ENCODE results near the gene CEP162.
"Not testable (repeated sequence)": the region's sequence is repeated elsewhere in the genome, so short reads cannot be mapped to it uniquely, and the experiment has no call there.

CEP162 gene

DNA sequence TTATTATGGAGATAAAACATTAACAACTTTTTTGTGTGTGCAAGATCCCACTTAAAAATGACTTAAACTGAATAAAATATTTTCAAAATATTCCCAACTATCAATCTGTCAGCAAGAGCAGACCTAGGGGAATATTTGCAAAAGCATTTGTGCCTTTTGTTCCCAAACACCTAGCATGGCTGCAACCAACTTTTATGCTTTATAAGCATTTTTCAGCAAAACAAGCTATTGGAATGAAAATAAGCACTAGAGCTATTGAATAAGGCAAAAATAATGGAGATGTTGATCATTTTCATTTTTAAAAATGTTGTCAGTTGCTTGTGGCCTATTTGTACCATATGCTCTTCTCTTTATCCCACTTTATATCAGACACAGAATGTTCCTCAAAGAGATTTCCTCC is 28.2 kb upstream of the CEP162 start:
- TF ChIP-seq, protein P1, sequence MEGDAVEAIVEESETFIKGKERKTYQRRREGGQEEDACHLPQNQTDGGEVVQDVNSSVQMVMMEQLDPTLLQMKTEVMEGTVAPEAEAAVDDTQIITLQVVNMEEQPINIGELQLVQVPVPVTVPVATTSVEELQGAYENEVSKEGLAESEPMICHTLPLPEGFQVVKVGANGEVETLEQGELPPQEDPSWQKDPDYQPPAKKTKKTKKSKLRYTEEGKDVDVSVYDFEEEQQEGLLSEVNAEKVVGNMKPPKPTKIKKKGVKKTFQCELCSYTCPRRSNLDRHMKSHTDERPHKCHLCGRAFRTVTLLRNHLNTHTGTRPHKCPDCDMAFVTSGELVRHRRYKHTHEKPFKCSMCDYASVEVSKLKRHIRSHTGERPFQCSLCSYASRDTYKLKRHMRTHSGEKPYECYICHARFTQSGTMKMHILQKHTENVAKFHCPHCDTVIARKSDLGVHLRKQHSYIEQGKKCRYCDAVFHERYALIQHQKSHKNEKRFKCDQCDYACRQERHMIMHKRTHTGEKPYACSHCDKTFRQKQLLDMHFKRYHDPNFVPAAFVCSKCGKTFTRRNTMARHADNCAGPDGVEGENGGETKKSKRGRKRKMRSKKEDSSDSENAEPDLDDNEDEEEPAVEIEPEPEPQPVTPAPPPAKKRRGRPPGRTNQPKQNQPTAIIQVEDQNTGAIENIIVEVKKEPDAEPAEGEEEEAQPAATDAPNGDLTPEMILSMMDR (IDR thresholded peaks at IDR 0.05; ENCODE audit: extremely low read depth, missing control alignments), result no peak
- DNase-seq (ENCODE audit: low spot score), result no peak

DNA sequence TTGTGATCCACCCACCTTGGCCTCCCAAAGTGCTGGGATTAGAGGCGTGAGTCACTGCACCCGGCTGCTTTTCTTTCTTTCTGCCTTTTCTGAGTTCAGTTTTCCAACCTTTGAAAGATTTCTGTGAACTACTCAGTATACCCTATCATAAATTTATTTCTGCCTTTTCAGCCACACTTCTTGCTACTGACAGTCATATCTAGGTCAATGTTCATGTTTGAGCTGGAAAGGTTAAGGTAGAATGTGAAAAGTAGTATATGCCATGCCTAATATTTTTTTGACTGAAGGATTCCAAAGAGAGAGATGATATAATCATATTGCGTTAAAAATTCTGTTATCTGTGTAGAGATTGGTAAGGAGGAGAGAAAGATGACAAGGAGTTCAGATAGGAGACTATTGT is 25.9 kb upstream of the CEP162 start:
- TF ChIP-seq, protein P1 (IDR thresholded peaks at IDR 0.05; ENCODE audit: extremely low read depth, missing control alignments), result no peak
- no peak for DNase-seq (ENCODE audit: low spot score)

DNA sequence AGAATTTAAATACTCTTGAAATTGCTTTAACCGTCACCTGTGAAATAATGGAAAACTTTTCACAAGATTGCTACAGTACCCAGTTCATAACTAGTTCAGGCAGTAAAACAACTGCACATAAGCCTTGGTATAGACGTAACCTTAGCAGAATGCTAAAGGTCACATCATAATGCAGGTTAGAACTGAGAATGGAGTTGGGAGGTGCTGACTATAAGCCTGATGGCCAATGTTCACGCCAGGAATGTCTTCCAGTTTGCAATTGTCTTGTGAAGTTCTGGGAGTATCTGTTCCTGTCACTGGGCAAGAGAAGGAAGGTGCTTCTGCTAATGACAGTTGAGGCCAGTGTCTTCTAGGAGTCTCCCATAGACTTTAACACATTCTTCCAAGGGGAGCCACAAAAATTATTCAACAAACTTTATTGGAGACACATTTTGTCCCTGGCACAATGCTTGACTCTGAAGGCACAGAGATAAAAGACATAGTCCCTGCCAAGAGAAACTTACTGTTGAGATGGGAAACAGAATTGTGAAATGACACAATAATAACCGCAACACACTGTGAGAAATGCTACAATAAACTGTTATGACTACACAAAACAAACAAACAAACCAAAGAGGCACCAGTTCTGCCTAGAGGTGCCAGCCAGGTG is 24.6 kb upstream of the CEP162 start:
- TF ChIP-seq, protein P1 (IDR thresholded peaks at IDR 0.05; ENCODE audit: extremely low read depth, missing control alignments), result no peak
- no peak for DNase-seq (ENCODE audit: low spot score)

DNA sequence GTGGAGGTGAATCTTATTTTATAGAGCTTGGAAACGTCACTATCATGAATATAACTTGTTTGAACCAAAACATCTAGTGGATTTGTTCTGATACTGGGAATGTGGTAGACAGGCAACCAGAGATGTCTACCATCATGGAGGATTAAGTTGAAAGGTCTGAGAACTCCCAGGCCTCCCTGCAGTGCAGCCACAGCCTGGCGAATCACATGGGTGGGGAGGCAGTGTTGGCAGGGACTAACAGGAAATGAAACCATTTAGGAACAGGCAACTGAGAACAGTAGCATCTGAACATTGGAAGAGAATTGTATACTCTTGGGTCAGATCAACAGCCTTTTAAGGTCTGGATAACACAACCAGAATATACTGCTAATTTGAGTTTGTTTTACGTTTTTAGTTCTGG is 22.3 kb upstream of the CEP162 start:
- no peak for DNase-seq (ENCODE audit: low spot score)

DNA sequence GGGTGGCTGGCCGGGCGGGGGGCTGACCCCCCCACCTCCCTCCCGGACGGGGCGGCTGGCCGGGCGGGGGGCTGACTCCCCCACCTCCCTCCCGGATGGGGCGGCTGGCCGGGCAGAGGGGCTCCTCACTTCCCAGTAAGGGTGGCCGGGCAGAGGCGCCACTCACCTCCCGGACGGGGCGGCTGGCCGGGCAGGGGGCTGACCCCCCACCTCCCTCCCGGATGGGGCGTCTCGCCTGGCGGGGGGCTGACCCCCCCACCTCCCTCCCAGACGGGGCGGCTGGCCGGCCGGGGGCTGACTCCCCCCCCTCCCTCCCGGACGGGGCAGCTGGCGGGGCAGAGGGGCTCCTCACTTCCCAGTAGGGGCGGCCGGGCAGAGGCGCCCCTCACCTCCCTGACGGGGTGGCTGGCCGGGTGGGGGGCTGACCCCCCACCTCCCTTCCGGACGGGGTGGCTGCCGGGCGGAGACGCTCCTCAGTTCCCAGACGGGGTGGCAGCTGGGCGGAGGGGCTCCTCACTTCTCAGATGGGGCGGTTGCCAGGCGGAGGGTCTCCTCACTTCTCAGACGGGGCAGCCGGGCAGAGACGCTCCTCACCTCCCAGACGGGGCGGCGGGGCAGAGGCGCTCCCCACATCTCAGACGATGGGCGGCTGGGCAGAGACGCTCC is 17.1 kb upstream of the CEP162 start:
- not testable (repeated sequence) for DNase-seq (ENCODE audit: low spot score)

More for the DNA sequence above, 22.3 kb upstream of the CEP162 start:
- TF ChIP-seq, protein P1 (IDR thresholded peaks at IDR 0.05; ENCODE audit: extremely low read depth, missing control alignments), result no peak

DNA sequence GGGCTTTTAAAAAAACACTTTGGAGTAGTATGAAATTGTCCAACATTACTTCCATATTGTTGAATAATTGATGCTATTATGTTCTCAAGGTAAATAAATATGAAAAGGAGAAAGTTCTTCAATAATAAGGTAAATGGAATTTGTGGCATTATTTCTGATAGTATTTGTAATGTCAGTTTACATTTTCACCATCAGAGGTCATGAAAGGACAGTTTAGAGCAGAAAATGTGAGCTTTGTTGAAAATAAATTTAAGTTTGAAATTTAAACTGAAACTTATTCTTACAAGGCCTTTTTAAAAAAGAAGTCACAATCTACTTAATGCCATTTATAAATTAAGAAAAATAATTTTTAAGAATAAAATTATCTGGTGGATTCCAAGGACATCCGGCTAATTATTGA is 15.8 kb upstream of the CEP162 start:
- TF ChIP-seq, protein P1 (IDR thresholded peaks at IDR 0.05; ENCODE audit: extremely low read depth, missing control alignments), result no peak
- DNase-seq (ENCODE audit: low spot score), result no peak

DNA sequence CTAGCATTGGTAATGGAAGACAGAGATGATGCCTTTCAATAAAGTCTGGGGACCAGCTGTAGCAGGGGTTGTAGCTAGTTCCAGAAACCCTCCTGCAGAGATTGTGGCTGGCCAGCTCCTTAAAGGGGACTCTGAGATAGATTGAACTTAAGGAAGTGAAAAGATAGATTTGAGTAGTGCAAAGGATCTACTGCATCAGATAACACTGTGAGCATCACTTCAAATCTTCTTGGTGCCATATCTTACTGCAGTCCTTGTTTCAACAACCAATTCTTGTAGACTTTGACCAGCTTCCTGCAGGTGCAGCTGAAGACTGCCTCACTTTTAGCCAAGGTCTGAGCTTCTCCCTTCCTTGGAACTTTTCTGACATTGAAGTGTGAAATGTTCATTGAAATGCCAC is 14.8 kb upstream of the CEP162 start:
- DNase-seq (ENCODE audit: low spot score), result peak; percentile 31
- TF ChIP-seq, protein P1 (IDR thresholded peaks at IDR 0.05; ENCODE audit: extremely low read depth, missing control alignments), result no peak

DNA sequence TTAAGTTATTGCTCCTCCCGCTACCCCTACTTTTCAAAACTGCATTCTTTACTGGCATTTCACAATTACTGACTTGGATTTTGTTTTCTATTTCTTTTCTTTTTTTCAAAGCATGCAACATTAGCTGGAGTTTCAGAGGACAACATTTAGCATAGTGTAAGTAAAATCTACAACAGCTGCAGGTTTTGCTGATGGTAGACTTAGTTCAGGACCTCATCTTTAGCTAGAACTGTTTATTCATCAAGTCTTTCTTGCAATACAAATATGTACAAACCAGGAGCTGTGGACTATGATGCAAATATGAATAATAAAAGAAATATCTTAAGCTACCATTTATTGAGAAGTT is 728 bp upstream of the CEP162 start:
- TF ChIP-seq, protein P1 (IDR thresholded peaks at IDR 0.05; ENCODE audit: extremely low read depth, missing control alignments), result no peak
- DNase-seq (ENCODE audit: low spot score), result no peak

Data from GM20000 (cell line).